Endothelial cell of umbilical vein (primary cell): ENCODE data around the gene ZNF442. TPM values are rescaled to one million over a fixed set of nuclear protein-coding genes. Genes with fewer than 3 reads are reported as not detected.
"Not testable (repeated sequence)": the region's sequence is repeated elsewhere in the genome, so short reads cannot be mapped to it uniquely, and the experiment has no call there.

Experiments used
- BruUV-seq: library from RNA; stranded (reverse); fragments of 400-500 nt; replicated peaks from 2 replicates; lab custom pipeline; 2021; lab: Mats Ljungman, UMichigan
- CTCF ChIA-PET: fragments of 300-600, 350-600 bp; sonication (Branson Sonifier 250); formaldehyde crosslinking; loops from one replicate; lab custom pipeline; 2021; ENCODE audit warnings: antibody characterized with exemption, inconsistent platforms; lab: Charles Lee
- POLR2A ChIA-PET: fragments of 300-600, 350-600 bp; sonication (Branson Sonifier 250); formaldehyde crosslinking; loops from one replicate; lab custom pipeline; 2021; ENCODE audit warnings: antibody characterized with exemption, inconsistent platforms; lab: Charles Lee
- DNase-seq: peaks from one replicate; pipeline ENCODE4 v3.0.0-alpha.2; 2011; ENCODE audit warnings: low read depth, low spot score
- FAIRE-seq: peaks from 2 replicates; lab custom pipeline; 2011; peaks lifted over from hg19 to GRCh38; lab: Jason Lieb, UNC
- H2AFZ ChIP-seq: 2 replicates; pipeline ENCODE4 v1.6.0; 2012; ENCODE audit warnings: low read depth, low read length, control low read depth, inconsistent platforms
- H3K27ac ChIP-seq: 2 replicates; pipeline ENCODE4 v1.5.1; 2011; ENCODE audit warnings: low read depth, mild to moderate bottlenecking, control low read depth, low read length, moderate library complexity; ENCODE audit not compliant: insufficient read depth
- H3K27me3 ChIP-seq, 2 experiments: 2 replicates each; pipeline versions ENCODE4 v1.6.0 to v1.6.1; 2011; ENCODE audit warnings: low read length in 2 of 2, mixed read lengths in 1 of 2; ENCODE audit not compliant: control insufficient read depth in 2 of 2, insufficient read depth in 2 of 2
- H3K36me3 ChIP-seq, 2 experiments: 2 replicates in 1 of 2; 3 replicates in 1 of 2; pipeline ENCODE4 v1.5.1; 2011; ENCODE audit warnings: low read length in 2 of 2, mild to moderate bottlenecking in 1 of 2, moderate library complexity in 1 of 2; ENCODE audit not compliant: control insufficient read depth in 2 of 2, insufficient read depth in 2 of 2; ENCODE audit errors: extremely low read depth in 1 of 2
- H3K4me1 ChIP-seq: 3 replicates; pipeline ENCODE4 v1.5.1; 2011; ENCODE audit warnings: mild to moderate bottlenecking, low read length; ENCODE audit not compliant: control insufficient read depth, insufficient read depth; ENCODE audit errors: extremely low read depth
- H3K4me2 ChIP-seq: 2 replicates; pipeline ENCODE4 v1.6.1; 2011; ENCODE audit warnings: low read length, control low read depth, mixed read lengths; ENCODE audit not compliant: insufficient read depth
- H3K4me3 ChIP-seq, 3 experiments: fragments of 200-600 bp in 1 of 3; sonication (generic), shearing (Covaris generic) in 1 of 3; replicated peaks in 1 of 3; 2 replicates each; pipeline ENCODE4 v1.5.1; 2011 to 2016; ENCODE audit warnings: control low read depth in 3 of 3, low read length in 3 of 3, mild to moderate bottlenecking in 2 of 3, inconsistent platforms in 1 of 3, low read depth in 1 of 3, moderate library complexity in 1 of 3; ENCODE audit not compliant: insufficient read depth in 1 of 3
- H3K79me2 ChIP-seq: 2 replicates; pipeline ENCODE4 v1.6.0; 2012; ENCODE audit warnings: low read length, inconsistent platforms; ENCODE audit not compliant: control insufficient read depth, insufficient read depth
- H3K9ac ChIP-seq: replicated peaks from 2 replicates; pipeline ENCODE3; 2011; ENCODE audit warnings: low read length, control low read depth; ENCODE audit not compliant: insufficient read depth; ENCODE audit errors: extremely low read depth
- H3K9me1 ChIP-seq: replicated peaks from 3 replicates; pipeline ENCODE4 v1.6.0; 2011; ENCODE audit warnings: mild to moderate bottlenecking, low read length; ENCODE audit not compliant: control insufficient read depth, insufficient read depth; ENCODE audit errors: extremely low read depth
- H3K9me3 ChIP-seq: replicated peaks from 2 replicates; pipeline ENCODE4 v1.5.1; 2012; ENCODE audit warnings: low read length, inconsistent platforms; ENCODE audit not compliant: control insufficient read depth, insufficient read depth
- H4K20me1 ChIP-seq: replicated peaks from 2 replicates; pipeline ENCODE3; 2011; ENCODE audit warnings: mild to moderate bottlenecking, low read length; ENCODE audit not compliant: control insufficient read depth, insufficient read depth; ENCODE audit errors: extremely low read depth
- dilution Hi-C: fragments of 300-500 bp; cut with MboI; formaldehyde crosslinking; loops from one replicate; pipeline ENCODE4 v1.15.0; 2019; ENCODE audit warnings: low sequenced_read_pairs; ENCODE audit not compliant: extremely low pct_ligation_motif_present
- intact Hi-C: fragments of 100-400 bp; cut with micrococcal nuclease; formaldehyde crosslinking; loops from one replicate; pipeline ENCODE4 v1.10.0; 2022
- polyA plus RNA-seq, 4 experiments: library from polyadenylated mRNA; depleted of rRNA in 3 of 4; stranded (reverse) in 3 of 4; unstranded in 1 of 4; fragments of >200 nt; gene quantifications; 2 replicates each; pipeline versions ENCODE4 v1.2.1 to v1.2.3, GENCODE V29; 2011 to 2012; ENCODE audit warnings: missing spikeins in 1 of 4
- total RNA-seq: library from RNA; stranded (reverse); gene quantifications from 2 replicates; pipeline ENCODE4 v1.2.3, GENCODE V29; 2021
- TF ChIP-seq, protein P1 (sequence below): IDR thresholded peaks from 2 replicates; pipeline ENCODE4 v1.6.1; 2011; ENCODE audit not compliant: insufficient read depth, insufficient read length

The ZNF442 gene
- total and polyA plus RNA-seq, 2 donors (not counting 3 experiments of a cell fraction or from before 2014, with no cell fraction given) = 0.21 to 0.93 TPM

GRCh38 chr19:12391148-12391547, 25.7 kb upstream of the ZNF442 start:
- FAIRE-seq, CTCF ChIA-PET: not testable (repeated sequence)

DNA sequence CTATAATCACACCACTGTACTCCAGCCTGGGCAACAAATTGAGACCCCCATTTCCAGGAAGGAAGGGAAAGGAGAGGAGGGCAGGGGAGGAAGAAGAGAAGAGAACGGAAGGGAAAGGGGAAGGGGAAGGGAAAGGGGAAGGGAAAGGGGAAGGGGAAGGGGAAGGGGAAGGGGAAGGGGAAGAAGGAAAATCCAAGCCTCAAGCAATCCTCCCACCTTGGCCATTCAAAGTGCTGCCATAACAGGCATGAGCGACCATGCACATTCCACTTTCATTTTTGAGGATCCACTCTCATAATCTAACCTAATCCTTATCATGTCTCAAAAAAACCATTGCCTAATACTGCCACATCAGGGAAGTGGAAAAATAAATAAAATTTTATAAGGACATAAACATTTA, 20.9 kb upstream of the ZNF442 start:
- H3K4me1 ChIP-seq, H3K9me3 ChIP-seq, H3K79me2 ChIP-seq, H3K4me2 ChIP-seq, intact Hi-C loops, H3K36me3 ChIP-seq, H3K9ac ChIP-seq, H3K9me1 ChIP-seq, CTCF ChIA-PET, DNase-seq, H4K20me1 ChIP-seq, H3K27ac ChIP-seq, BruUV-seq, POLR2A ChIA-PET, H2AFZ ChIP-seq, dilution Hi-C loops, H3K4me3 ChIP-seq, FAIRE-seq, H3K27me3 ChIP-seq: not testable (repeated sequence)

More at GRCh38 chr19:12391148-12391547, 25.7 kb upstream of the ZNF442 start:
- H3K4me3 ChIP-seq, H2AFZ ChIP-seq, dilution Hi-C loops, H3K79me2 ChIP-seq, H3K4me1 ChIP-seq, intact Hi-C loops, H4K20me1 ChIP-seq, H3K27ac ChIP-seq, POLR2A ChIA-PET, H3K36me3 ChIP-seq, H3K27me3 ChIP-seq, H3K4me2 ChIP-seq, BruUV-seq, H3K9me3 ChIP-seq, H3K9ac ChIP-seq, H3K9me1 ChIP-seq, DNase-seq: not testable (repeated sequence)

DNA sequence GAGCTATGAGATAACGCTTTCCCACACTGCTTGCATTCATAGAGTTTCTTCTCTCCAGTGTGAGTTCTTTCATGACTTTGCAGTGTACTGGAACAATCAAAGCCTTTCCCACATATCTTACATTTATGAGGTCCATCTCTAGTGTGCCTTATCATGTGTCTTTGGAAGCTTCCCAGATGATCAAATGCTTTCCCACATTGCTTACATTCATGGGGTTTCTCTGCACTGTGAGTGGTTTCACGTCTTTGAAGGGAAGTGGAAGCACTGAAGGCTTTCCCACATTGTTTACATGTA, 14.9 kb upstream of the ZNF442 start:
- TF ChIP-seq, protein P1, sequence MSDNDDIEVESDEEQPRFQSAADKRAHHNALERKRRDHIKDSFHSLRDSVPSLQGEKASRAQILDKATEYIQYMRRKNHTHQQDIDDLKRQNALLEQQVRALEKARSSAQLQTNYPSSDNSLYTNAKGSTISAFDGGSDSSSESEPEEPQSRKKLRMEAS = no peak
- dilution Hi-C loops = no loop called here
- CTCF ChIA-PET = no interaction called here

More for the DNA sequence above, 14.9 kb upstream of the ZNF442 start:
- no peaks in the 10 kb centered on the region for H3K9me3 ChIP-seq
- no peaks in the 10 kb centered on the region for H3K4me1 ChIP-seq
- no peak overlapping the region for H3K4me3 ChIP-seq
- H2AFZ ChIP-seq = no peak overlapping the region
- H3K27me3 ChIP-seq = no peaks in the 10 kb centered on the region
- H3K4me2 ChIP-seq = no peak overlapping the region
- H3K9ac ChIP-seq = no peak overlapping the region
- H3K9me1 ChIP-seq = no peaks in the 10 kb centered on the region
- no peak for DNase-seq
- intact Hi-C loops = no loop called here
- no peaks in the 10 kb centered on the region for H3K79me2 ChIP-seq
- no peak overlapping the region for H3K27ac ChIP-seq
- BruUV-seq = no TSS peak
- FAIRE-seq = no peak
- no peaks in the 10 kb centered on the region for H3K36me3 ChIP-seq
- POLR2A ChIA-PET = no interaction called here
- H4K20me1 ChIP-seq = no peaks in the 10 kb centered on the region
